Naive B cell (primary cell): Measurements from ENCODE around the gene ACTR1A. TPM values are rescaled to one million over a fixed set of nuclear protein-coding genes. Genes with fewer than 3 reads are reported as not detected.
"Not testable (repeated sequence)": the region's sequence is repeated elsewhere in the genome, so short reads cannot be mapped to it uniquely, and the experiment has no call there.

Experiments used
- ATAC-seq, 2 donors: fragments of 150-1000 bp; cut with Tn5 transposase; 2 replicates each; pipeline ENCODE4 v1.10.0; 2021; ENCODE audit warnings: low read depth in 2 of 2, mild to moderate bottlenecking in 2 of 2, moderate library complexity in 2 of 2
- DNase-seq: peaks from one replicate; pipeline ENCODE4 v3.0.0; 2022
- H3K27ac Mint-ChIP-seq, 6 donors: one replicate each; pipeline ENCODE4 v1.8.0; 2020 to 2022; ENCODE audit warnings: mild to moderate bottlenecking in 6 of 6, mixed read lengths in 6 of 6, moderate library complexity in 5 of 6, inconsistent platforms in 2 of 6
- H3K27me3 Mint-ChIP-seq, 3 donors: one replicate each; pipeline ENCODE4 v1.8.0; 2021 to 2022; ENCODE audit warnings: mixed read lengths in 3 of 3, mild to moderate bottlenecking in 1 of 3
- H3K36me3 Mint-ChIP-seq, 2 donors: one replicate each; pipeline ENCODE4 v1.8.0; 2020 to 2022; ENCODE audit warnings: mixed read lengths in 2 of 2, inconsistent platforms in 1 of 2, mild to moderate bottlenecking in 1 of 2
- H3K4me1 Mint-ChIP-seq, 3 donors: one replicate each; pipeline ENCODE4 v1.8.0; 2020 to 2022; ENCODE audit warnings: mixed read lengths in 3 of 3, inconsistent platforms in 1 of 3, mild to moderate bottlenecking in 1 of 3, moderate library complexity in 1 of 3
- H3K4me3 Mint-ChIP-seq, 8 donors: one replicate each; pipeline ENCODE4 v1.8.0; 2020 to 2022; ENCODE audit warnings: mild to moderate bottlenecking in 8 of 8, mixed read lengths in 8 of 8, moderate library complexity in 8 of 8, inconsistent platforms in 2 of 8
- H3K9me3 Mint-ChIP-seq, 7 donors: one replicate each; pipeline ENCODE4 v1.8.0; 2020 to 2022; ENCODE audit warnings: mixed read lengths in 7 of 7, mild to moderate bottlenecking in 5 of 7, inconsistent platforms in 2 of 7, moderate library complexity in 1 of 7
- polyA plus RNA-seq, 6 donors: library from polyadenylated mRNA; unstranded; fragments of 300-500 nt; fragmentation: Illumina TruSeq; gene quantifications; one replicate each; pipeline ENCODE4 v1.2.3, GENCODE V29; 2021; ENCODE audit warnings: low read depth in 6 of 6

ACTR1A gene
- polyA plus RNA-seq, 6 donors from 2014 or later: 41.8 to 66.6 (median 45.1) TPM

DNA sequence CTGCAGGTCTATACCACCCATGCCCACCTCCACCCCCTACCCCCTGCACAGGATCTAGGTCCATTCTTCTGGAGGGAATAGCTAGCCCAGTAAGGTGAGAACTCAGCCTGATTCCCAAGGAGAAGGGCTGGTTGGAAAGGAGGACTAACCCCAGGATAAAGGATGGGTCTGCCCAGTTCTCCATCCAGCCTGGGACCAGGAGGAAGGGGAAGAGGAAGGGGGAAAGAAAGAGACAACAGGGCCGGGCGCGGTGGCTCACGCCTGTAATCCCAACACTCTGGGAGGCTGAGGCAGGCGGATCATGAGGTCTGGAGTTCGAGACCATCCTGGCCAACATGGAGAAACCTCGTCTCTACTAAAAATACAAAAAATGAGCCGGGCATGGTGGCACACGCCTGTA, 32.5 kb upstream of the ACTR1A start:
- H3K36me3 Mint-ChIP-seq, H3K4me3 Mint-ChIP-seq, H3K27me3 Mint-ChIP-seq, ATAC-seq, H3K9me3 Mint-ChIP-seq, DNase-seq: not testable (repeated sequence)
- peak overlapping the region in 1 of 6 donors; percentile 78 for H3K27ac Mint-ChIP-seq
- peaks cover 15 to 28% (median 22%) of the 10 kb centered on the region in 3 donors for H3K4me1 Mint-ChIP-seq

DNA sequence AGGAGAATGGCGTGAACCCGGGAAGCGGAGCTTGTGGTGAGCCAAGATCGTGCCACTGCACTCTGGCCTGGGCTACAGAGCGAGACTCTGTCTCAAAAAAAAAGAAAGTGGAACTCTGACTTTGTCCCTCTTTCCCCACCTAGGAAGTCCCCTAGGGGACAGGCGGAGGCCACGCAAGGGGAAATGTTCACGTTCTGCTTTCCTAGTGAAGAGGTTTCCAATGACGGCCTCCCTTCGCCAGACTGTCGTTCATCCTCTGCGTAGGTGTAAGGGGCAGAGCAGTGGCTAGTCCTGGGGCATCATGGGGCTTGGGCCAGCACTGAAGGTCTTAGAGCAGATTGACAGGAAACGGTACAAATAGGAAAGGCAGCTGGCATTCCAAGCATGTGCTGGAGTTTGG, 31.8 kb upstream of the ACTR1A start:
- ATAC-seq (no peak), DNase-seq (no peak)
- Mint-ChIP-seq H3K9me3 (no peaks in the 10 kb centered on the region), H3K27me3 (no peaks in the 10 kb centered on the region), H3K36me3 (no peaks in the 10 kb centered on the region), H3K4me3 (no peak overlapping the region), H3K4me1 (peaks cover 15 to 28% (median 22%) of the 10 kb centered on the region in 3 donors), H3K27ac (no peak overlapping the region)

DNA sequence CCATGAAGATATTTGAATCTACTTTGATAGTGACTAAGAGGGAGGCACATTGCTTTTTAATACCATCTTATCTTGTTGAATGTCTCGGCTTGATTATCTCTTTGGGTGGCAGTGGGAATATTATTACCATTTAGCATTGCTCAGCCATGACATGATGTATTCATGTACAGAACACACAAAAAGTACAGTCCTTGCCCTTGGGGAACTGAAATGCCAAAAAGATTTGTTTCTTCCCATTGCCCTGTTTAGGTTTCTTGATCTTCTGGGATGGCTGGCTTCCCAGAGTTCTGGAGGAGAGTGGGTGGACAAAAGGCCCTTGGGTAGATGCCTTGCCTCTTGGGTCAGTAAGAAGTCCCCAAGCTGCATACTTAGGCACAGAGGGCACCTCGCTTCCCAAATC, 25.0 kb upstream of the ACTR1A start:
- no peak for ATAC-seq
- peaks cover 1 to 5% of the 10 kb centered on the region in 2 donors for H3K36me3 Mint-ChIP-seq
- no peak for DNase-seq
- H3K27ac Mint-ChIP-seq: no peak overlapping the region
- peaks cover 0 to 5% (median 2%) of the 10 kb centered on the region in 3 donors for H3K4me1 Mint-ChIP-seq
- no peaks in the 10 kb centered on the region for H3K9me3 Mint-ChIP-seq
- no peak overlapping the region for H3K4me3 Mint-ChIP-seq
- H3K27me3 Mint-ChIP-seq: no peaks in the 10 kb centered on the region

DNA sequence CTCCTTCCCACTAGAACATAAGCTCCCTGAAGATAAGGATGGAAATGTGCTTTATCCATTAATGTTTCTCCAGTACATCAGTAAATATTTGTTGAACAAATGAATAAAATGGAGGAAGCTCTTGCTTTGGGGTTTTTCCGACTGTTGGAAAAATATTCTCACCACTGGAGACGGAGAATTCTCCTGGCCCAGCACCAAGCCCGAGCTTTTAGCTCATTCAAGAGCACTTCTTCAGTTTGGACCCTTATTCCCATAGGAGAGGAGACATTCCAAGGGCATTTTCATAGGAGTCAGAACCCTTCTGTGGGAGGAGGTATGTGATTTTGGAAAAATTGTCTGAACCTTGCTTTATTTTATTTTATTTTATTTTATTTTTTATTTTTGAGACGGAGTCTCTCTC, 22.2 kb upstream of the ACTR1A start:
- no peak overlapping the region for H3K27ac Mint-ChIP-seq

DNA sequence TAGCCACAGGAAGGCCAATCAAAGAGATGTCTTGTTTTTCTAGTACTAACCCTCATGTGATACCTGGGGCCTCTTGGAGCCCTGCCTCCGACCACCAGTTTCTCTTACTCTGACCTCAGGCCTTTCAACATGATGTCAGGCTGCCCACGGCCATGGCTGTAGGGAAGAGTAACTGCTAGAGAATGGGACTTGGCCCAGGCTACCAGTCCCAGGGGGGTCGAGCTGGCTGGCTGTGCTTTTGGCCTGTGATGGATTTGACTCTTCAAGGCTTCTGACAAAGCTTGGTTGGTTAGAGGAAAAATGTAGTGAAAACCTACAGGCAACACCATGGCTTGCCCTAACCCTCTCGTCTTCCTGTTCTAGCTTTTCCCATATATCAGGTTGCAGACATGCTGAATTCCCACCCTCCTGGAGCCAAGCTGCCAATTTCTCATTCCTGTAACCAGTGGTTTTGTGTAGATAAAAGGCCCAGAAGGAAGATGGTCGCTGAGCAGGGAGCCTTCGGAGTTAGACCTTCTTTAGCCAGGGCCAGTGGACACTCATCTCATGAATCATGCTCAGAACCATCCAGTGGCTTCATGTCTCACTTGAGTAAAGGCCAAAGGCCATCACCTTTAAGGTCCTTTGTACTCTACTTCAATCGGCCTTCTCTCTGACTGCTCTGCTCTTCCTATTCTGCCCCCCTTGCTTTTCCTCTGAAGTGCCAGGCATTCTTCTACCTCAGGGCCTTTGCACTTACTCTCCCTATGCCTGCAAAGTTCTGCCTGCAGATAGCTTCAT, 20.9 kb upstream of the ACTR1A start:
- no peak for DNase-seq
- H3K27ac Mint-ChIP-seq: no peak overlapping the region
- no peaks in the 10 kb centered on the region for H3K9me3 Mint-ChIP-seq
- no peak overlapping the region for H3K4me3 Mint-ChIP-seq
- ATAC-seq: no peak
- peaks cover 0 to 4% (median 0%) of the 10 kb centered on the region in 3 donors for H3K4me1 Mint-ChIP-seq
- H3K27me3 Mint-ChIP-seq: no peaks in the 10 kb centered on the region
- peaks cover 5 to 7% of the 10 kb centered on the region in 2 donors for H3K36me3 Mint-ChIP-seq

More for the DNA sequence above, 22.2 kb upstream of the ACTR1A start:
- no peak for DNase-seq
- H3K27me3 Mint-ChIP-seq: no peaks in the 10 kb centered on the region
- no peaks in the 10 kb centered on the region for H3K9me3 Mint-ChIP-seq
- peaks cover 5 to 7% of the 10 kb centered on the region in 2 donors for H3K36me3 Mint-ChIP-seq
- peaks cover 0 to 4% (median 0%) of the 10 kb centered on the region in 3 donors for H3K4me1 Mint-ChIP-seq
- no peak overlapping the region for H3K4me3 Mint-ChIP-seq
- no peak for ATAC-seq

GRCh38 chr10:102522874-102523249, 20.4 kb upstream of the ACTR1A start:
- Mint-ChIP-seq H3K4me3 (no peak overlapping the region), H3K36me3 (peaks cover 5 to 7% of the 10 kb centered on the region in 2 donors), H3K9me3 (no peaks in the 10 kb centered on the region), H3K27me3 (no peaks in the 10 kb centered on the region), H3K4me1 (peaks cover 0 to 4% (median 0%) of the 10 kb centered on the region in 3 donors), H3K27ac (peak overlapping the region in 1 of 6 donors; percentile 24)
- ATAC-seq: no peak
- no peak for DNase-seq

DNA sequence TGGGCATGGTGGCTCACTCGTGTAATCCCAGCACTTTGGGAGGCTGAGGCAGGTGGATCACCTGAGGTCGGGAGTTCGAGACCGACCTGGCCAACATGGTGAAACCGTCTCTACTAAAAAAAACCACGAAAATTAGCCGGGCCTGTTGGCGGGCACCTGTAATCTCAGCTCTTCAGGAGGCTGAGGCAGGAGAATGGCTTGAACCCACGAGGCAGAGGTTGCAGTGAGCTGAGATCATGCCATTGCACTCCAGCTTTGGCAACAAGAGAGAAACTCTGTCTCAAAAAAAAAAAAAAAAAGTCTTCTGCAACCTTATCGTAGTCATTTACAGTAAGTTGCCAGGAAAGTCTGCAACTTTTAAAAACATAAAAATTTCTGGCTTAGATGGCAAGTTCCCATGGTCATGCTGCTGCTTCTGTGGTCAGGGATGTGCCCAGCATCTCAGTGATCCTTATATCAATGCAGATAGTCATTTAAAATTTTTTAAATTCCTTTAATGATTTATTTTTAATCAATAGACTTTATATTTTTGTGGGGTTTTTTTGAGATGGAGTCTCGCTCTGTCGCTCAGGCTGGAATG, 16.8 kb upstream of the ACTR1A start:
- H3K27ac Mint-ChIP-seq: peak overlapping the region in 1 of 6 donors; percentile 58
- ATAC-seq: no peak
- no peaks in the 10 kb centered on the region for H3K27me3 Mint-ChIP-seq
- H3K4me1 Mint-ChIP-seq: peaks cover 0 to 4% (median 0%) of the 10 kb centered on the region in 3 donors
- peaks cover 7 to 11% of the 10 kb centered on the region in 2 donors for H3K36me3 Mint-ChIP-seq
- no peak for DNase-seq
- no peak overlapping the region for H3K4me3 Mint-ChIP-seq
- no peaks in the 10 kb centered on the region for H3K9me3 Mint-ChIP-seq

GRCh38 chr10:102517553-102517952, 15.0 kb upstream of the ACTR1A start:
- Mint-ChIP-seq H3K4me3 (no peak overlapping the region), H3K36me3 (peaks cover 6% of the 10 kb centered on the region in 2 donors), H3K4me1 (peaks cover 0 to 6% (median 4%) of the 10 kb centered on the region in 3 donors), H3K27me3 (no peaks in the 10 kb centered on the region), H3K27ac (no peak overlapping the region), H3K9me3 (no peaks in the 10 kb centered on the region)
- DNase-seq: no peak
- ATAC-seq: no peak

- Mint-ChIP-seq H3K9me3 (no peaks in the 10 kb centered on the region), H3K4me3 (no peak overlapping the region), H3K36me3 (peaks cover 0 to 6% of the 10 kb centered on the region in 2 donors), H3K27ac (no peak overlapping the region), H3K4me1 (peaks cover 13 to 21% (median 15%) of the 10 kb centered on the region in 3 donors), H3K27me3 (no peaks in the 10 kb centered on the region)
- ATAC-seq: no peak
- no peak for DNase-seq
Observed at GRCh38 chr10:102515724-102516123, 13.2 kb upstream of the ACTR1A start.

GRCh38 chr10:102514487-102515311, 12.2 kb upstream of the ACTR1A start:
- H3K27ac Mint-ChIP-seq: no peak overlapping the region
- no peaks in the 10 kb centered on the region for H3K9me3 Mint-ChIP-seq
- H3K27me3 Mint-ChIP-seq: no peaks in the 10 kb centered on the region
- ATAC-seq (no peak), DNase-seq (no peak)
- H3K4me1 Mint-ChIP-seq: peaks cover 12 to 21% (median 13%) of the 10 kb centered on the region in 3 donors
- peaks cover 0 to 6% of the 10 kb centered on the region in 2 donors for H3K36me3 Mint-ChIP-seq
- no peak overlapping the region for H3K4me3 Mint-ChIP-seq

DNA sequence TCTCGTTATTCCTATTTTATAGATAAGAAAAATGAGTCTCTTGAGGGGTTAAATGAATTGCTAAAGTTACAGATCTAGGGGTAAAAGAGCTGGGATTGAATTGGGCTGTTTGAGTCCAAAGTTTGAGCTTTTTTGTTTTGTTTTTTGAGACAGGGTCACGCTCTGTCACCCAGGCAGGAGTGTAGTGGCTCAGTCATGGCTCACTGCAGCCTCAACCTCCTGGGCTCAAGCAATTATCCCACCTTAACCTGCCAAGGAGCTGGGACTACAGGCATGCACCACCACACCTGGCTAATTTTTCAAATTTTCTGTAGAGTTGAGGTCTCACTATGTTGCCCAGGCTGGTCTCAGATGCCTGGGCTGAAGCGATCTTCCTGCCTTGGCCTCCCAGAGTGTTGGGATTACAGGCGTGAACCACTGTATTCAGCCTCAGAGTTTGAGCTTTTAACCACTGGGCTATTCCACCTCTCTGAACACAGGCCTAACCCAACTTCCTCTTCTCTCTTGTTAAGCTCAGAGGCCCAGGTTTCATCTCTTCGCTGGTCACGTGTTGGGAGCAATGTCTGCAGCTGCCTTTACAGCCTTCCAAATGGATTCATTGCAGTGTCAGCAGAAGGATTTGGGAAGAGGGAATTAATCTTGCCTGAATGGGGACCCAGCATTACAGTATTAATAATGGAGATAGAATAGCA, 9.2 kb upstream of the ACTR1A start:
- DNase-seq (peak; percentile 47), ATAC-seq (peak; percentile 100)
- Mint-ChIP-seq H3K27me3 (no peaks in the 10 kb centered on the region), H3K27ac (peak overlapping the region; percentile 70 to 97 (median 93)), H3K4me3 (peak overlapping the region; percentile 38 to 79 (median 53)), H3K36me3 (no peaks in the 10 kb centered on the region), H3K9me3 (no peaks in the 10 kb centered on the region), H3K4me1 (peaks cover 14 to 35% (median 19%) of the 10 kb centered on the region in 3 donors)

- ATAC-seq (no peak), DNase-seq (no peak)
- Mint-ChIP-seq H3K27ac (peak overlapping the region in 2 of 6 donors; percentile 65 to 74), H3K36me3 (no peaks in the 10 kb centered on the region), H3K9me3 (no peaks in the 10 kb centered on the region), H3K4me1 (peaks cover 25 to 52% (median 31%) of the 10 kb centered on the region in 3 donors), H3K4me3 (peak overlapping the region in 1 of 8 donors; percentile 45), H3K27me3 (no peaks in the 10 kb centered on the region)
Observed at GRCh38 chr10:102509387-102509786, 6.9 kb upstream of the ACTR1A start.

- no peak overlapping the region for H3K27ac Mint-ChIP-seq
- no peaks in the 10 kb centered on the region for H3K9me3 Mint-ChIP-seq
- peak overlapping the region in 3 of 8 donors; percentile 26 to 66 (median 59) for H3K4me3 Mint-ChIP-seq
- no peaks in the 10 kb centered on the region for H3K27me3 Mint-ChIP-seq
- ATAC-seq (no peak), DNase-seq (no peak)
- no peaks in the 10 kb centered on the region for H3K36me3 Mint-ChIP-seq
- peaks cover 28 to 51% (median 35%) of the 10 kb centered on the region in 3 donors for H3K4me1 Mint-ChIP-seq
Observed at GRCh38 chr10:102508506-102508905, 6.0 kb upstream of the ACTR1A start.
